ENCODE data around the gene LRRC1.

DNA sequence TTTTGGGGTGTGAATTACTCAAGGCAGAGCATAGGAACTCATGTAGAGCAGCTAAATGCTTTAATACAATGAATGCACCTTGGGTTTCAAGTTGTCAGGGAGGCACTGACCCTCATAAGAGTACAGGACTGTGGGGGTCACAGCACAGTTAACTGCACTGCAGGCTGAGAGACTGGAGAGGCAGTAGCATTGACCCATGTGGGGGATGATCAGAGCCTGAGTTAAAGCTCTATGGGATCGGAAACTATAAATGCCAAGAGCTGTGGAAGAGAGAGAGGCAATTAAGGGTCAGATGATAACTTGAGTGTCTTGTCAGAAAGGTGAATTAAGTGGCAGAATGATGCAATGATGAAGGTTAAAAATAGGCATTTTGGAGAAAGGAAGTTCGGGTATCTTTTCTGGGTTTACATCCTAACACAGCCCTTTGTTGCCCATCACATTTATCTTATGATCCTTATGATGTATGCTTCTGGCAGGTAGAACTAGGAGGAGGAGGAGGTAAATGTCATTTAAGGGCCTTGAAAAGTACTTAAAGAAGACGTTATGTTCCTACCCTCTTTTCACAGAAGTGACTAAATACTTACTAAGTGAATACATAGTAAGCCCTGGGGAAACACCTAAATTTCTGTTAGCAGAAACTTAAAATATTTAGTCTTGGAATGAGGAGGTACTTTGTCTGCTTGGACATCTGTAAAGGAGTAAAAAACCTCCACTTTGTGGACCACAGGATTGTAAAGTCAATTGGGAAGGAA lies 24.2 kb downstream of the LRRC1 start:
- TF ChIP-seq NRF1 (IDR thresholded peaks at IDR 0.05; ENCODE audit: low read depth, low read length) (no peak), SIN3A (conservative IDR thresholded peaks at IDR 0.05 in 1 of 2, IDR thresholded peaks at IDR 0.05 in 1 of 2; ENCODE audit: low read depth in 1 of 2, low read length in 2 of 2) (no peak), POLR2A (IDR thresholded peaks at IDR 0.05; ENCODE audit: control extremely low read depth in 1 of 2, low read depth in 2 of 2, low read length in 2 of 2) (no peak), FOSL1 (IDR thresholded peaks at IDR 0.05; ENCODE audit: insufficient read depth, low read depth, low read length) (no peak), RNF2 (IDR thresholded peaks at IDR 0.05; ENCODE audit: borderline replicate concordance, low read depth, low read length, missing control alignments, poor library complexity, severe bottlenecking) (no peak), POLR2AphosphoS5 (IDR thresholded peaks at IDR 0.05; ENCODE audit: low read depth, low read length) (no peak)
- TF ChIP-seq, protein P1, sequence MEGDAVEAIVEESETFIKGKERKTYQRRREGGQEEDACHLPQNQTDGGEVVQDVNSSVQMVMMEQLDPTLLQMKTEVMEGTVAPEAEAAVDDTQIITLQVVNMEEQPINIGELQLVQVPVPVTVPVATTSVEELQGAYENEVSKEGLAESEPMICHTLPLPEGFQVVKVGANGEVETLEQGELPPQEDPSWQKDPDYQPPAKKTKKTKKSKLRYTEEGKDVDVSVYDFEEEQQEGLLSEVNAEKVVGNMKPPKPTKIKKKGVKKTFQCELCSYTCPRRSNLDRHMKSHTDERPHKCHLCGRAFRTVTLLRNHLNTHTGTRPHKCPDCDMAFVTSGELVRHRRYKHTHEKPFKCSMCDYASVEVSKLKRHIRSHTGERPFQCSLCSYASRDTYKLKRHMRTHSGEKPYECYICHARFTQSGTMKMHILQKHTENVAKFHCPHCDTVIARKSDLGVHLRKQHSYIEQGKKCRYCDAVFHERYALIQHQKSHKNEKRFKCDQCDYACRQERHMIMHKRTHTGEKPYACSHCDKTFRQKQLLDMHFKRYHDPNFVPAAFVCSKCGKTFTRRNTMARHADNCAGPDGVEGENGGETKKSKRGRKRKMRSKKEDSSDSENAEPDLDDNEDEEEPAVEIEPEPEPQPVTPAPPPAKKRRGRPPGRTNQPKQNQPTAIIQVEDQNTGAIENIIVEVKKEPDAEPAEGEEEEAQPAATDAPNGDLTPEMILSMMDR (IDR thresholded peaks at IDR 0.05; ENCODE audit: control extremely low read depth in 1 of 3, insufficient read depth in 1 of 3, low read depth in 1 of 3, low read length in 3 of 3) = no peak
